ENCODE results near the gene ORMDL3.
"Not testable (repeated sequence)": the region's sequence is repeated elsewhere in the genome, so short reads cannot be mapped to it uniquely, and the experiment has no call there.

The ORMDL3 gene

GRCh38 chr17:39951924-39952679 lies 24.7 kb upstream of the ORMDL3 start:
- DNase-seq (ENCODE audit: low spot score), result no peak
- H3K27ac ChIP-seq, result peak overlapping the region; percentile 44
- TF ChIP-seq CTCF (conservative IDR thresholded peaks at IDR 0.05; ENCODE audit: low read depth), result no peak
- CTCF ChIA-PET, result no interaction called here
- POLR2A ChIA-PET (ENCODE audit: low non-redundant PET), result no interaction called here

- DNase-seq (ENCODE audit: low spot score), result no peak
- no peak overlapping the region for H3K27ac ChIP-seq
- ChIA-PET CTCF (interaction anchor here (0.5 to 0.6 kb wide), 2 partner anchors 11 to 568 kb away, joined by 3 to 4 read pairs; no protein-coding TSS in a partner anchor), POLR2A (ENCODE audit: low non-redundant PET) (interaction anchor here (0.6 kb wide), 1 partner anchor 20 kb away, joined by 3 read pairs; no protein-coding TSS in a partner anchor)
- no peak for TF ChIP-seq CTCF (conservative IDR thresholded peaks at IDR 0.05; ENCODE audit: low read depth)
These were observed 23.5 kb upstream of the ORMDL3 start for GRCh38 chr17:39950871-39951348.

DNA sequence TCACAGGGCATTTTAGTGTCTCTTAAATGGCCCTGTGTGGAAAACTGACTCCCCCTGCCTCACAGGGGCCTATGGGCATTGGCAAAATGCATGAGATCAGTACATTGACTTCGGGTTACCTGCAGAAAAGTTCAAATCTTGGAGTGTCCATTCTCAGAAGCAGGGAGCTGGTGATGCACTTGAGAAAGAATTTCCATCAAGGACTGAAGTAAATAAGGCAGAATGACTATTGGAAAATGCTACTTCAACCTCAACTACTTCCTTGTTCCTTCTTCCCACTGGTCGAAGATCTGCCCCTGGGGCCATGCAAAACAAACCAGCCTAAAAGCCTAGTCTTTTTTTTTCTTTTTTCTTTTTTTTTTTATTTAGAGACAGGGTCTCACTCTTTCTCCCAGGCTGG lies 21.6 kb upstream of the ORMDL3 start:
- no peak overlapping the region for H3K27ac ChIP-seq
- POLR2A ChIA-PET (ENCODE audit: low non-redundant PET), result no interaction called here
- no peak for DNase-seq (ENCODE audit: low spot score)
- TF ChIP-seq CTCF (conservative IDR thresholded peaks at IDR 0.05; ENCODE audit: low read depth), result no peak
- CTCF ChIA-PET, result no interaction called here

DNA sequence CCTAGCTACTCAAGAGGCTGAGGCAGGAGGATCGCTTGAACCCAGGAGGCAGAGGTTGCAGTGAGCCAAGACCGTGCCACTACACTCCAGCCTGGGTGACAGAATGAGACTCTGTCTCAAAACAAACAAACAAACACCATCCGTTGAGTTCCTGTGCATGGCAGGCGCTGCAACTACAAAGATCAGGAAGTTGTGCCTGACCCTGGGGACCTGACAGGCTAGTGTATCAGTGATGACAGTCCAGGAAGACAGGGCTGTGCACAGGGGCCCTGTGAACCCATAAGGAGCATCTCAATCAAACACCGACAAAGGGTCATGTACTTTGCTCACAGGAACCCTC lies 21.1 kb upstream of the ORMDL3 start:
- CTCF ChIA-PET; DNase-seq (ENCODE audit: low spot score); POLR2A ChIA-PET (ENCODE audit: low non-redundant PET); H3K27ac ChIP-seq: not testable (repeated sequence)

DNA sequence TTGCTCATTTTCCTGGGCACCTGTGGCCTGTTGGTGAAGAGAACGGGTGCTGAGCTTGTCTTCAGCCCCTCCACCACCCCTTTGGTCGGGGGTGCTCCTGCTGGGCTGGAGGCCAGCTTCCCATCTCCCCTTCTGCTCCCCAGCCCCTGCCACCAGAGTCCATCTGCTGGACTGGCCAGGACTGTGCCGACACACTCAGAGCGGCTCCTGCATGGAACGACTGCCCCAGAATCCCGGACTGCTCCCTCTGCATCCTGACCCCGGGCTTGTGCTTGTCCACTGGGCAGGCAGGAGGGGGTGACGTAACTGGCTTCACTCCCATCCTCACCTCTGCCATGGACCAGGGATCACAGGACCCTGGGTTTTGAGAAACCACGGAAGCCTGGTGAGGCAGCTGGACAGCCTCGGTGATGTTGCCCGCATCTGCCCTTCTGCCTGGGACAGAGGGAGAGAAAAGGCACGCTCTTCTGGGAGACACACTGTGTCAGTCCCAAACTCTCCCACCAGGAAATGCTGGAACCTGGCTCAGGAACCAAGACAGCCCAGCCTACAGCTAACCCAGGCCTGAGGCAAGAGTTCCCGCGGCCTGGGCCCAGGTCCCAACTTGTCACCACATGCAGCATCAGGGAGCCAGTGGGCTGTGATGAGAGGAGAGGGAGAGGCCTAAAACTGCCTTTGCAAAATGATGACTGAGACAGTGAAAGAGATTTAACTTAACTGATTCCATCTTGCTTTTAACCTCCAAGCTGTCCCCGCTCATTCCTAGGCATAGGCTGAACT lies 19.3 kb upstream of the ORMDL3 start:
- H3K27ac ChIP-seq, result peak overlapping the region; percentile 66
- ChIA-PET POLR2A (ENCODE audit: low non-redundant PET) (no interaction called here), CTCF (interaction anchor here (0.7 kb wide), 1 partner anchor 46 kb away, joined by 3 read pairs; no protein-coding TSS in a partner anchor)
- TF ChIP-seq CTCF (conservative IDR thresholded peaks at IDR 0.05; ENCODE audit: low read depth), result no peak
- DNase-seq (ENCODE audit: low spot score), result no peak

DNA sequence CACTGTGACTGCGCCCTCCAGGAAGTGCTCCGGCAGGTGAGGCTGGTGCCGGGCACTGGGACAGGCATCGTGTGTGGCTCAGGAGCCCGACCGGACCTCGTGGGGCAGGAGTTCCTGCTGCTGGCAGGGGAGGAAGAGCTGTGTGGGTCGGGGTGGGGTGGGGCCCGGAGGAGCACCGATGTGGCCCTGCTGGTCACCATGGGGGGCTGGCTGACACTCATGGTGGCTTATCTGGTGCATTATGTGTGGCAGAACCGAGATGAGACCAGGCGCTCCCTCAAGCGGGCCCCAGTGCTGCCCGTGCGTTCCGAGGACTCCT lies 17.0 kb upstream of the ORMDL3 start:
- ChIA-PET CTCF (no interaction called here), POLR2A (ENCODE audit: low non-redundant PET) (no interaction called here)
- H3K27ac ChIP-seq, result no peak overlapping the region
- DNase-seq (ENCODE audit: low spot score), result no peak
- TF ChIP-seq CTCF (conservative IDR thresholded peaks at IDR 0.05; ENCODE audit: low read depth), result no peak
